SK-N-SH (cell line): ENCODE data around the gene TCL1A. TPM values are rescaled to one million over a fixed set of nuclear protein-coding genes. Genes with fewer than 3 reads are reported as not detected.
"Not testable (repeated sequence)": the region's sequence is repeated elsewhere in the genome, so short reads cannot be mapped to it uniquely, and the experiment has no call there.

Experiments
- CTCF ChIA-PET: fragments of 300-600, 350-600 bp; formaldehyde crosslinking; extraction: SDS; loops from one replicate; lab custom pipeline; 2021; lab: Yijun Ruan, JAX
- POLR2A ChIA-PET: fragments of 350-600 bp; sonication (Branson Sonifier 250); formaldehyde crosslinking; extraction: SDS; loops from one replicate; lab custom pipeline; 2020; ENCODE audit warnings: antibody characterized with exemption, inconsistent platforms; lab: Yijun Ruan, JAX
- DNase-seq: peaks from one replicate; pipeline ENCODE4 v3.0.0; 2012
- H2AFZ ChIP-seq: fragments of 200-600 bp; sonication (generic); 2 replicates; pipeline ENCODE4 v1.8.1; 2016; ENCODE audit warnings: antibody characterized with exemption, mild to moderate bottlenecking, low read depth
- H3F3A ChIP-seq: fragments of 200-600 bp; sonication (generic); replicated peaks from 2 replicates; pipeline ENCODE3; 2016; ENCODE audit warnings: antibody characterized with exemption, mild to moderate bottlenecking; ENCODE audit not compliant: insufficient read depth
- H3K27ac ChIP-seq, 2 experiments: fragments of 200-500 bp in 1 of 2; fragments of 200-600 bp in 1 of 2; sonication (Bioruptor generic) in 1 of 2; sonication (generic), shearing (Covaris generic) in 1 of 2; 2 replicates each; pipeline versions ENCODE4 v1.5.1 to v1.6.1; 2014 to 2016; ENCODE audit warnings: low read depth in 2 of 2, inconsistent platforms in 1 of 2, low read length in 1 of 2, mild to moderate bottlenecking in 1 of 2, mixed read lengths in 1 of 2
- H3K27me3 ChIP-seq: fragments of 200-600 bp; sonication (generic), shearing (Covaris generic); 2 replicates; pipeline ENCODE4 v1.6.1; 2016; ENCODE audit warnings: mixed run types; ENCODE audit not compliant: insufficient read depth
- H3K36me3 ChIP-seq, 2 experiments: fragments of 200-500 bp in 1 of 2; fragments of 200-600 bp in 1 of 2; sonication (Bioruptor generic) in 1 of 2; sonication (generic) in 1 of 2; replicated peaks in 1 of 2; 2 replicates each; pipeline versions ENCODE3 to v1.5.1; 2014 to 2016; ENCODE audit warnings: low read length in 1 of 2, mild to moderate bottlenecking in 1 of 2; ENCODE audit not compliant: insufficient read depth in 2 of 2, control insufficient read depth in 1 of 2
- H3K4me1 ChIP-seq, 2 experiments: fragments of 200-500 bp in 1 of 2; fragments of 200-600 bp in 1 of 2; sonication (Bioruptor generic) in 1 of 2; sonication (generic), shearing (Covaris generic) in 1 of 2; 2 replicates each; pipeline versions ENCODE4 v1.5.1 to v1.6.1; 2014 to 2016; ENCODE audit warnings: low read depth in 1 of 2, low read length in 1 of 2, mixed run types in 1 of 2; ENCODE audit not compliant: insufficient read depth in 2 of 2, control insufficient read depth in 1 of 2
- H3K4me2 ChIP-seq: fragments of 200-600 bp; sonication (generic), shearing (Covaris generic); 2 replicates; pipeline ENCODE4 v1.6.1; 2017; ENCODE audit warnings: mixed run types
- H3K4me3 ChIP-seq, 2 experiments: fragments of 200-500 bp in 1 of 2; fragments of 200-600 bp in 1 of 2; sonication (Bioruptor generic) in 1 of 2; sonication (generic), shearing (Covaris generic) in 1 of 2; 2 replicates each; pipeline versions ENCODE4 v1.5.1 to v1.8.1; 2014 to 2016; ENCODE audit warnings: low read depth in 2 of 2, inconsistent platforms in 1 of 2, low read length in 1 of 2, mild to moderate bottlenecking in 1 of 2, mixed read lengths in 1 of 2, moderate library complexity in 1 of 2
- H3K79me2 ChIP-seq: fragments of 200-600 bp; sonication (generic); 2 replicates; pipeline ENCODE4 v1.8.1; 2017; ENCODE audit warnings: mild to moderate bottlenecking; ENCODE audit not compliant: insufficient read depth
- H3K9ac ChIP-seq: fragments of 200-600 bp; sonication (generic); 2 replicates; pipeline ENCODE4 v1.6.1; 2017; ENCODE audit warnings: mixed run types
- H3K9me2 ChIP-seq: fragments of 200-600 bp; sonication (generic); 2 replicates; pipeline ENCODE4 v1.6.1; 2017; ENCODE audit warnings: mixed run types
- H3K9me3 ChIP-seq: fragments of 200-600 bp; sonication (generic); 2 replicates; pipeline ENCODE4 v1.6.1; 2017; ENCODE audit warnings: mixed run types, mild to moderate bottlenecking, moderate library complexity
- H4K20me1 ChIP-seq: fragments of 200-600 bp; sonication (generic); 2 replicates; pipeline ENCODE4 v1.6.1; 2017; ENCODE audit warnings: mild to moderate bottlenecking, mixed run types; ENCODE audit not compliant: insufficient read depth
- FOXM1 ChIP-seq: IDR thresholded peaks from 2 replicates; pipeline ENCODE4 v1.4.0; 2012; ENCODE audit warnings: low read depth, mild to moderate bottlenecking
- MEF2A ChIP-seq: IDR thresholded peaks from 2 replicates; pipeline ENCODE4 v1.4.0; 2012; ENCODE audit warnings: low read depth, borderline replicate concordance
- NRF1 ChIP-seq: IDR thresholded peaks from 2 replicates; pipeline ENCODE4 v1.6.1; 2012; ENCODE audit warnings: low read depth, mild to moderate bottlenecking, low read length
- RXRA ChIP-seq: IDR thresholded peaks from 2 replicates; pipeline ENCODE4 v1.4.0; 2012; ENCODE audit warnings: low read depth, mild to moderate bottlenecking, borderline replicate concordance
- SIN3A ChIP-seq: IDR thresholded peaks from 2 replicates; pipeline ENCODE4 v1.6.1; 2012; ENCODE audit warnings: low read depth, mild to moderate bottlenecking, low read length, moderate library complexity, borderline replicate concordance
- TAF1 ChIP-seq: IDR thresholded peaks from 2 replicates; pipeline ENCODE4 v1.6.1; 2012; ENCODE audit warnings: low read depth, mild to moderate bottlenecking, low read length, moderate library complexity, borderline replicate concordance
- TCF12 ChIP-seq: IDR thresholded peaks from 2 replicates; pipeline ENCODE4 v1.4.0; 2012
- TEAD4 ChIP-seq: IDR thresholded peaks from 2 replicates; pipeline ENCODE4 v1.4.0; 2012; ENCODE audit warnings: mild to moderate bottlenecking, borderline replicate concordance; ENCODE audit not compliant: insufficient read depth
- YY1 ChIP-seq: IDR thresholded peaks from 2 replicates; pipeline ENCODE4 v1.4.0; 2012; ENCODE audit warnings: low read depth, mild to moderate bottlenecking
- ZBTB33 ChIP-seq: IDR thresholded peaks from 2 replicates; pipeline ENCODE4 v1.4.0; 2012; ENCODE audit warnings: low read depth, borderline replicate concordance
- WGBS: methylation state at CpG from one replicate; pipeline ENCODE4 v1.1.6; 2017; ENCODE audit warnings: low lambda C conversion rate; 5-methylcytosine and 5-hydroxymethylcytosine counted together
- polyA plus RNA-seq, 3 experiments: library from polyadenylated mRNA; depleted of rRNA; stranded (reverse); fragments of >200 nt; gene quantifications; 2 replicates each; pipeline ENCODE4 v1.2.3, GENCODE V29; 2012
- TF ChIP-seq, protein P1 (sequence below): fragments of 150-350 bp; IDR thresholded peaks from 2 replicates; pipeline ENCODE4 v1.6.1; 2016; ENCODE audit warnings: mild to moderate bottlenecking, low read depth, low read length
- TF ChIP-seq, protein P2 (sequence below): fragments of 150-350 bp; IDR thresholded peaks from 2 replicates; pipeline ENCODE4 v1.6.1; 2017; ENCODE audit warnings: antibody characterized with exemption, low read length, low read depth, borderline replicate concordance
- TF ChIP-seq, protein P3 (sequence below): IDR thresholded peaks from 2 replicates; pipeline ENCODE4 v1.4.0; 2012; ENCODE audit warnings: low read depth, borderline replicate concordance

Gene TCL1A, protein sequence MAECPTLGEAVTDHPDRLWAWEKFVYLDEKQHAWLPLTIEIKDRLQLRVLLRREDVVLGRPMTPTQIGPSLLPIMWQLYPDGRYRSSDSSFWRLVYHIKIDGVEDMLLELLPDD
- not detected in 2 replicates for polyA plus RNA-seq (2012; rRNA removed)
- polyA plus RNA-seq (2012; cell fraction: cytosol; rRNA removed): not detected in 2 replicates
- polyA plus RNA-seq (2012; cell fraction: nucleus; rRNA removed): not detected in 2 replicates

DNA sequence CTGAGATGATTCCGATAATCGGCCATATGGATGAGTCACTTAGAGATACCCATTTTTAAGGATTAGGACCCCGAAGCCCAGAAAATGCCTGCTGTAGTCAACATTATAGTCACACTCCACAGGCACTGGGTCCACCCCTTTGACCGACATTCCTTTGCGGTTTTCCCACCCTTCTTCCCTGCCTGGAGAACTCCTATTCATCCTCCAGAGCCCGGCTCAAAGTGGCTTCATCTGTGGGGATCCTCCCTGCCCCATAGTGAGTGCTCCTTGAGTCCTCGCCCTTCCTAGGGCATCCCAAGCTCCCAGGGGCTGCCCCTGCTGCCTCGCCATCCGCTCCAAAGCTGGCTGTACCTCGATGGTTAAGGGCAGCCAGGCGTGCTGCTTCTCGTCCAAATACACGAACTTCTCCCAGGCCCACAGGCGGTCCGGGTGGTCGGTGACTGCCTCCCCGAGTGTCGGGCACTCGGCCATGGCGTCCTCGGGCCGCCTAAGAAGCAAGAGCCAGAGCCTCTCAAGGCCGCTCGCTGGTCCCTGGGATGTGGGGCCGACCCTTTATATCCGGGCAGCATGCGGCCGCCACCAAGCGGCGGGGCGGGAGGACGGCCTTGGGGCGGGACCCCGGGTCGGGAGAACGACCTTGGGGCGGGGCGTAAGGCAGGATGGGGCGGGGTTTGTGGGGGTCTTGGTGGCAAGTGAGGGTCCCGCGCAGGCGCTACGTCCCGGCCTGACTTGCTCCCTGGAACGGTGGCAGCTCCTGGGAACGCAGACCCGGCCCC, at the start of gene TCL1A:
TCL1A (minus strand) TSS at position 530 of the 776 bp plus-strand sequence; CDS start at position 471, 59 bp downstream.
- POLR2A ChIA-PET: no interaction called here
- no peak for TF ChIP-seq RXRA
- no peak for TF ChIP-seq TEAD4
- H3K4me2 ChIP-seq: no peak within 1 kb of the TSS
- H3K79me2 ChIP-seq: no peaks in the 10 kb centered on the region
- H3K9me3 ChIP-seq: no peaks in the 10 kb centered on the region
- H3K4me3 ChIP-seq: no peak within 1 kb of the TSS
- no peaks in the 10 kb centered on the region for H3K36me3 ChIP-seq
- H3F3A ChIP-seq: no peaks in the 10 kb centered on the region
- H3K9me2 ChIP-seq: no peaks in the 10 kb centered on the region; the same call in 1 of the 2 replicates
- WGBS: 70% methylated on average over 43 of the region's 47 CpGs
- no peaks in the 10 kb centered on the region for H3K4me1 ChIP-seq
- no peak within 1 kb of the TSS for H2AFZ ChIP-seq
- no peak within 1 kb of the TSS for H3K27ac ChIP-seq
- H4K20me1 ChIP-seq: no peaks in the 10 kb centered on the region
- H3K9ac ChIP-seq: no peak within 1 kb of the TSS
- H3K27me3 ChIP-seq: no peaks in the 10 kb centered on the region
- CTCF ChIA-PET: interaction anchor here (1.0 kb wide), 1 partner anchor 60 kb away, joined by 3 read pairs; no protein-coding TSS in a partner anchor
- DNase-seq: no peak

- H4K20me1 ChIP-seq, H3K27me3 ChIP-seq, H3K9ac ChIP-seq, H3K79me2 ChIP-seq, H3F3A ChIP-seq, DNase-seq, H3K36me3 ChIP-seq, POLR2A ChIA-PET, H3K9me3 ChIP-seq, H3K4me2 ChIP-seq, H3K4me3 ChIP-seq, H3K27ac ChIP-seq, H3K9me2 ChIP-seq, H2AFZ ChIP-seq: not testable (repeated sequence)
- H3K4me1 ChIP-seq: peaks cover 0 to 17% of the 10 kb centered on the region in 2 experiments; a peak in 1 of 4 replicates
- 25% methylated on average over 4 of the region's 4 CpGs for WGBS
- CTCF ChIA-PET: interaction anchor here (3.5 kb wide), 1 partner anchor 11 kb away, joined by 32 read pairs; no protein-coding TSS in a partner anchor
Observed at GRCh38 chr14:95763032-95763431, 49.1 kb upstream of the TCL1A start.

- CTCF ChIA-PET: interaction anchor here (6.2 kb wide), 1 partner anchor 13 kb away, joined by 47 read pairs; no protein-coding TSS in a partner anchor
- Histone ChIP-seq H3K4me2 (no peak overlapping the region), H3K9me3 (no peaks in the 10 kb centered on the region), H2AFZ (no peak overlapping the region), H3K4me3 (no peak overlapping the region), H3K9ac (no peak overlapping the region), H3K9me2 (no peaks in the 10 kb centered on the region), H3K4me1 (peaks cover 0 to 17% of the 10 kb centered on the region in 2 experiments; a peak in 1 of 4 replicates), H3K27ac (no peak overlapping the region), H3K27me3 (no peaks in the 10 kb centered on the region), H3K36me3 (no peaks in the 10 kb centered on the region), H3K79me2 (no peaks in the 10 kb centered on the region), H4K20me1 (no peaks in the 10 kb centered on the region), H3F3A (no peaks in the 10 kb centered on the region)
- no peak for DNase-seq
- POLR2A ChIA-PET: no interaction called here
- 36% methylated on average over 6 of the region's 6 CpGs for WGBS
- TF ChIP-seq RXRA (no peak), NRF1 (no peak), TCF12 (no peak), YY1 (no peak), SIN3A (no peak), FOXM1 (no peak), ZBTB33 (no peak), TAF1 (no peak), MEF2A (no peak)
- TF ChIP-seq, protein P1, sequence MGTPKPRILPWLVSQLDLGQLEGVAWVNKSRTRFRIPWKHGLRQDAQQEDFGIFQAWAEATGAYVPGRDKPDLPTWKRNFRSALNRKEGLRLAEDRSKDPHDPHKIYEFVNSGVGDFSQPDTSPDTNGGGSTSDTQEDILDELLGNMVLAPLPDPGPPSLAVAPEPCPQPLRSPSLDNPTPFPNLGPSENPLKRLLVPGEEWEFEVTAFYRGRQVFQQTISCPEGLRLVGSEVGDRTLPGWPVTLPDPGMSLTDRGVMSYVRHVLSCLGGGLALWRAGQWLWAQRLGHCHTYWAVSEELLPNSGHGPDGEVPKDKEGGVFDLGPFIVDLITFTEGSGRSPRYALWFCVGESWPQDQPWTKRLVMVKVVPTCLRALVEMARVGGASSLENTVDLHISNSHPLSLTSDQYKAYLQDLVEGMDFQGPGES: no peak
- TF ChIP-seq, protein P2, sequence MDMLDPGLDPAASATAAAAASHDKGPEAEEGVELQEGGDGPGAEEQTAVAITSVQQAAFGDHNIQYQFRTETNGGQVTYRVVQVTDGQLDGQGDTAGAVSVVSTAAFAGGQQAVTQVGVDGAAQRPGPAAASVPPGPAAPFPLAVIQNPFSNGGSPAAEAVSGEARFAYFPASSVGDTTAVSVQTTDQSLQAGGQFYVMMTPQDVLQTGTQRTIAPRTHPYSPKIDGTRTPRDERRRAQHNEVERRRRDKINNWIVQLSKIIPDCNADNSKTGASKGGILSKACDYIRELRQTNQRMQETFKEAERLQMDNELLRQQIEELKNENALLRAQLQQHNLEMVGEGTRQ: no peak
- TF ChIP-seq, protein P3, sequence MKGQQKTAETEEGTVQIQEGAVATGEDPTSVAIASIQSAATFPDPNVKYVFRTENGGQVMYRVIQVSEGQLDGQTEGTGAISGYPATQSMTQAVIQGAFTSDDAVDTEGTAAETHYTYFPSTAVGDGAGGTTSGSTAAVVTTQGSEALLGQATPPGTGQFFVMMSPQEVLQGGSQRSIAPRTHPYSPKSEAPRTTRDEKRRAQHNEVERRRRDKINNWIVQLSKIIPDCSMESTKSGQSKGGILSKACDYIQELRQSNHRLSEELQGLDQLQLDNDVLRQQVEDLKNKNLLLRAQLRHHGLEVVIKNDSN: no peak
Observed at GRCh38 chr14:95761436-95761835, 47.5 kb upstream of the TCL1A start.
